Endothelial cell of umbilical vein (primary cell): ENCODE results near the gene MTCL1. TPM values are rescaled to one million over a fixed set of nuclear protein-coding genes. Genes with fewer than 3 reads are reported as not detected.
A peak's percentile ranks its signal among the peaks of the same experiment; 100 is the strongest.

Source experiments
- BruUV-seq: library from RNA; stranded (reverse); fragments of 400-500 nt; replicated peaks from 2 replicates; lab custom pipeline; 2021; lab: Mats Ljungman, UMichigan
- CTCF ChIA-PET: fragments of 300-600, 350-600 bp; sonication (Branson Sonifier 250); formaldehyde crosslinking; loops from one replicate; lab custom pipeline; 2021; ENCODE audit warnings: antibody characterized with exemption, inconsistent platforms; lab: Charles Lee
- POLR2A ChIA-PET: fragments of 300-600, 350-600 bp; sonication (Branson Sonifier 250); formaldehyde crosslinking; loops from one replicate; lab custom pipeline; 2021; ENCODE audit warnings: antibody characterized with exemption, inconsistent platforms; lab: Charles Lee
- DNase-seq: peaks from one replicate; pipeline ENCODE4 v3.0.0-alpha.2; 2011; ENCODE audit warnings: low read depth, low spot score
- FAIRE-seq: peaks from 2 replicates; lab custom pipeline; 2011; peaks lifted over from hg19 to GRCh38; lab: Jason Lieb, UNC
- H2AFZ ChIP-seq: 2 replicates; pipeline ENCODE4 v1.6.0; 2012; ENCODE audit warnings: low read depth, low read length, control low read depth, inconsistent platforms
- H3K27ac ChIP-seq: 2 replicates; pipeline ENCODE4 v1.5.1; 2011; ENCODE audit warnings: low read depth, mild to moderate bottlenecking, control low read depth, low read length, moderate library complexity; ENCODE audit not compliant: insufficient read depth
- H3K27me3 ChIP-seq, 2 experiments: 2 replicates each; pipeline versions ENCODE4 v1.6.0 to v1.6.1; 2011; ENCODE audit warnings: low read length in 2 of 2, mixed read lengths in 1 of 2; ENCODE audit not compliant: control insufficient read depth in 2 of 2, insufficient read depth in 2 of 2
- H3K36me3 ChIP-seq, 2 experiments: 2 replicates in 1 of 2; 3 replicates in 1 of 2; pipeline ENCODE4 v1.5.1; 2011; ENCODE audit warnings: low read length in 2 of 2, mild to moderate bottlenecking in 1 of 2, moderate library complexity in 1 of 2; ENCODE audit not compliant: control insufficient read depth in 2 of 2, insufficient read depth in 2 of 2; ENCODE audit errors: extremely low read depth in 1 of 2
- H3K4me1 ChIP-seq: 3 replicates; pipeline ENCODE4 v1.5.1; 2011; ENCODE audit warnings: mild to moderate bottlenecking, low read length; ENCODE audit not compliant: control insufficient read depth, insufficient read depth; ENCODE audit errors: extremely low read depth
- H3K4me2 ChIP-seq: 2 replicates; pipeline ENCODE4 v1.6.1; 2011; ENCODE audit warnings: low read length, control low read depth, mixed read lengths; ENCODE audit not compliant: insufficient read depth
- H3K4me3 ChIP-seq, 3 experiments: fragments of 200-600 bp in 1 of 3; sonication (generic), shearing (Covaris generic) in 1 of 3; replicated peaks in 1 of 3; 2 replicates each; pipeline ENCODE4 v1.5.1; 2011 to 2016; ENCODE audit warnings: control low read depth in 3 of 3, low read length in 3 of 3, mild to moderate bottlenecking in 2 of 3, inconsistent platforms in 1 of 3, low read depth in 1 of 3, moderate library complexity in 1 of 3; ENCODE audit not compliant: insufficient read depth in 1 of 3
- H3K79me2 ChIP-seq: 2 replicates; pipeline ENCODE4 v1.6.0; 2012; ENCODE audit warnings: low read length, inconsistent platforms; ENCODE audit not compliant: control insufficient read depth, insufficient read depth
- H3K9ac ChIP-seq: replicated peaks from 2 replicates; pipeline ENCODE3; 2011; ENCODE audit warnings: low read length, control low read depth; ENCODE audit not compliant: insufficient read depth; ENCODE audit errors: extremely low read depth
- H3K9me1 ChIP-seq: replicated peaks from 3 replicates; pipeline ENCODE4 v1.6.0; 2011; ENCODE audit warnings: mild to moderate bottlenecking, low read length; ENCODE audit not compliant: control insufficient read depth, insufficient read depth; ENCODE audit errors: extremely low read depth
- H3K9me3 ChIP-seq: replicated peaks from 2 replicates; pipeline ENCODE4 v1.5.1; 2012; ENCODE audit warnings: low read length, inconsistent platforms; ENCODE audit not compliant: control insufficient read depth, insufficient read depth
- H4K20me1 ChIP-seq: replicated peaks from 2 replicates; pipeline ENCODE3; 2011; ENCODE audit warnings: mild to moderate bottlenecking, low read length; ENCODE audit not compliant: control insufficient read depth, insufficient read depth; ENCODE audit errors: extremely low read depth
- EZH2 ChIP-seq: IDR thresholded peaks from 2 replicates; pipeline ENCODE4 v1.6.1; 2012; ENCODE audit warnings: borderline replicate concordance, low read depth, mild to moderate bottlenecking, moderate library complexity, low read length, inconsistent platforms; ENCODE audit not compliant: severe bottlenecking
- FOS ChIP-seq: IDR thresholded peaks from 2 replicates; pipeline ENCODE4 v1.6.1; 2011; ENCODE audit warnings: mild to moderate bottlenecking, low read length, moderate library complexity, borderline replicate concordance; ENCODE audit not compliant: insufficient read depth
- GATA2 ChIP-seq: IDR thresholded peaks from 2 replicates; pipeline ENCODE4 v1.7.0; 2011; ENCODE audit warnings: low read depth, mild to moderate bottlenecking, moderate library complexity, mixed read lengths, low read length; ENCODE audit not compliant: insufficient read length, insufficient read depth
- JUN ChIP-seq: IDR thresholded peaks from 2 replicates; pipeline ENCODE4 v1.6.1; 2011; ENCODE audit warnings: borderline replicate concordance, low read depth; ENCODE audit not compliant: insufficient read length, insufficient read depth
- MYC ChIP-seq: IDR thresholded peaks from one replicate; pipeline ENCODE4 v1.6.1; 2011; ENCODE audit warnings: mild to moderate bottlenecking, low read depth, low read length
- POLR2A ChIP-seq: IDR thresholded peaks from 2 replicates; pipeline ENCODE4 v1.6.1; 2012; ENCODE audit warnings: low read depth, mild to moderate bottlenecking, control low read depth, low read length
- POLR2AphosphoS5 ChIP-seq: IDR thresholded peaks from 2 replicates; pipeline ENCODE4 v1.6.1; 2012; ENCODE audit warnings: low read depth, mild to moderate bottlenecking, control low read depth, low read length, moderate library complexity; ENCODE audit not compliant: insufficient read depth
- dilution Hi-C: fragments of 300-500 bp; cut with MboI; formaldehyde crosslinking; loops from one replicate; pipeline ENCODE4 v1.15.0; 2019; ENCODE audit warnings: low sequenced_read_pairs; ENCODE audit not compliant: extremely low pct_ligation_motif_present
- intact Hi-C: fragments of 100-400 bp; cut with micrococcal nuclease; formaldehyde crosslinking; loops from one replicate; pipeline ENCODE4 v1.10.0; 2022
- polyA plus RNA-seq, 4 experiments: library from polyadenylated mRNA; depleted of rRNA in 3 of 4; stranded (reverse) in 3 of 4; unstranded in 1 of 4; fragments of >200 nt; gene quantifications; 2 replicates each; pipeline versions ENCODE4 v1.2.1 to v1.2.3, GENCODE V29; 2011 to 2012; ENCODE audit warnings: missing spikeins in 1 of 4
- total RNA-seq: library from RNA; stranded (reverse); gene quantifications from 2 replicates; pipeline ENCODE4 v1.2.3, GENCODE V29; 2021
- TF ChIP-seq, protein P1 (sequence below), 2 donors: IDR thresholded peaks; 1 replicate in 1 of 2; 2 replicates in 1 of 2; pipeline ENCODE4 v1.5.1; 2011; ENCODE audit warnings: low read length in 2 of 2, mild to moderate bottlenecking in 2 of 2, moderate library complexity in 2 of 2, control low read depth in 1 of 2, inconsistent platforms in 1 of 2, low read depth in 1 of 2; ENCODE audit not compliant: insufficient read depth in 1 of 2; ENCODE audit errors: extremely low read depth in 1 of 2
- TF ChIP-seq, protein P2 (sequence below): IDR thresholded peaks from 2 replicates; pipeline ENCODE4 v1.6.1; 2011; ENCODE audit not compliant: insufficient read depth, insufficient read length

The MTCL1 gene
- total and polyA plus RNA-seq, 2 donors (not counting 3 experiments of a cell fraction or from before 2014, with no cell fraction given) = 11.9 to 75.7 TPM

DNA sequence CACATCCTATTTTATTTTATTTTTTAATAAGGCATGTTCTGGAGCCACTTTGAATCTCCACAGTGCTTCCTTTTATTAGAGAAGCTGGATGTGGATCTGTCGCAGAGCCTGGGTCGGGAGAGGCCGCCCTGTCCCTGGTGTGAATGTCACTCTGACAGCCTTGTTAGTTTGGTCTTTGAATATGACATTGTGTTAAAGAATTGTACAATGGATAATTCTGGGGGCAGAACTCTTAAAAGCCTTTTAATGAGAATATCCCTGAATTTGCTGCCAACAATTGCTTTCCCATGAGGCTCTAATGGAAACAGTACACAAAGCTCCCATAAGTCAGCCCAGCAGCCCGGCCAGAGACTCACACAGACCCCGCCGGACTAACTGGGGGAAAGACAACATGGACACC lies 82.4 kb downstream of the MTCL1 start:
- no peaks in the 10 kb centered on the region for H3K9me1 ChIP-seq
- FAIRE-seq (no peak), DNase-seq (no peak)
- H3K27me3 ChIP-seq = no peaks in the 10 kb centered on the region
- peaks cover 19% of the 10 kb centered on the region for H3K4me1 ChIP-seq
- H3K9ac ChIP-seq = no peak overlapping the region
- TF ChIP-seq FOS (no peak), JUN (no peak), GATA2 (no peak), POLR2AphosphoS5 (no peak), POLR2A (no peak), EZH2 (no peak), MYC (no peak)
- TF ChIP-seq, protein P1, sequence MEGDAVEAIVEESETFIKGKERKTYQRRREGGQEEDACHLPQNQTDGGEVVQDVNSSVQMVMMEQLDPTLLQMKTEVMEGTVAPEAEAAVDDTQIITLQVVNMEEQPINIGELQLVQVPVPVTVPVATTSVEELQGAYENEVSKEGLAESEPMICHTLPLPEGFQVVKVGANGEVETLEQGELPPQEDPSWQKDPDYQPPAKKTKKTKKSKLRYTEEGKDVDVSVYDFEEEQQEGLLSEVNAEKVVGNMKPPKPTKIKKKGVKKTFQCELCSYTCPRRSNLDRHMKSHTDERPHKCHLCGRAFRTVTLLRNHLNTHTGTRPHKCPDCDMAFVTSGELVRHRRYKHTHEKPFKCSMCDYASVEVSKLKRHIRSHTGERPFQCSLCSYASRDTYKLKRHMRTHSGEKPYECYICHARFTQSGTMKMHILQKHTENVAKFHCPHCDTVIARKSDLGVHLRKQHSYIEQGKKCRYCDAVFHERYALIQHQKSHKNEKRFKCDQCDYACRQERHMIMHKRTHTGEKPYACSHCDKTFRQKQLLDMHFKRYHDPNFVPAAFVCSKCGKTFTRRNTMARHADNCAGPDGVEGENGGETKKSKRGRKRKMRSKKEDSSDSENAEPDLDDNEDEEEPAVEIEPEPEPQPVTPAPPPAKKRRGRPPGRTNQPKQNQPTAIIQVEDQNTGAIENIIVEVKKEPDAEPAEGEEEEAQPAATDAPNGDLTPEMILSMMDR (IDR thresholded peaks at IDR 0.05; ENCODE audit: extremely low read depth in 1 of 2, insufficient read depth in 1 of 2, low read depth in 1 of 2, low read length in 2 of 2) = no peak
- TF ChIP-seq, protein P2, sequence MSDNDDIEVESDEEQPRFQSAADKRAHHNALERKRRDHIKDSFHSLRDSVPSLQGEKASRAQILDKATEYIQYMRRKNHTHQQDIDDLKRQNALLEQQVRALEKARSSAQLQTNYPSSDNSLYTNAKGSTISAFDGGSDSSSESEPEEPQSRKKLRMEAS = no peak
- intact Hi-C loops = no loop called here
- no peaks in the 10 kb centered on the region for H3K9me3 ChIP-seq
- peaks cover 7 to 9% of the 10 kb centered on the region in 2 experiments for H3K36me3 ChIP-seq
- TSS peak; percentile 2 for BruUV-seq
- CTCF ChIA-PET = interaction anchor here (1.2 to 2.6 kb wide), 8 partner anchors 9 to 200 kb away, joined by 3 to 11 read pairs (median 6); no protein-coding TSS in a partner anchor
- H3K4me2 ChIP-seq = no peak overlapping the region
- dilution Hi-C loops = no loop called here
- no peaks in the 10 kb centered on the region for H3K79me2 ChIP-seq
- peak overlapping the region; percentile 61 for H3K27ac ChIP-seq
- no peak overlapping the region for H2AFZ ChIP-seq
- no peaks in the 10 kb centered on the region for H4K20me1 ChIP-seq
- H3K4me3 ChIP-seq = no peak overlapping the region
- POLR2A ChIA-PET = no interaction called here
